ENCODE measurements around the gene CHPF2.

DNA sequence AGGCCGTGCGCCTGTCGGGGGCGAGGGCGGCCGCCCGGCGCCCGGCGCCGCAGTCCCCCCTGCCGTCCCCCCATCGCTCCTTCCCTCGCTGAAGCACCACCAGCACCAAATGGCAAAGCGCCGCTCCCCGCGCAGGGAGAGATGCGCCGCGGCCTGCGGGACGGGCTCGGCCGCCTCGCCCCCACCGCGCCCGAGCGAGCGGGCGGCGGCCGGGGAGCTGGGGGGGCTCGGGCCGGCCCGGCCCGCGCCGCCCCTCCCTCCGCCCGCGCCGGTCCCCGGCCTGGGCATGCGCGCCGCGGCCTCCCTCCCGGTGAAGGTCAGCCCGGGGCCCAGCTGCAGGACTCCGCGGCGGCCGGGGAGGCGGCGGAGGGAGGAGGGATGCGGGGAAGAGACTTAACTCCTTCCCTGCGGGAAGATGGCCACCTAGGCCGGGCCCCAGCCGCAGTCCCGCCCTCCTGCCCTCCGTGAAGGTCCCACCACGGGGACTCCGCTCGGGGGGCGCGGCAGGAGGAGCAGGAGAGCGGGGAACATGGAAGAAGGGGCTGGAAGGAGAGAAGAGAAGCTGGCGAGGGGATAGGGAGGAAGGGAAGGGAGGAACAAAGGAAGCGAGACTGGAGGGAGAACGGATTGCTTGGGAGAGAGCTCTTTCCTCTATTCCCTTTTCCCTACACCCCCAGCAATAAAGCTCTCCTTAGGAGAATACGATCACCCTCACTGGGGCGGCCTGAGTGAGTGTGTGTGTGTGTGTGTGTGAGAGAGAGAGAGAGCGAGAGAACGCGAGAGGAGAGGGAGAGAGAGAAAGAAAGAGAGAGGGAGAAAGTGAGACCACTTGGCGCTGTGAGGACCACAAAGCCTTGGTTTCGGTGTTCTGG, 19.6 kb downstream of the CHPF2 start:
- TF ChIP-seq CTCF (IDR thresholded peaks at IDR 0.05), result no peak
- peak; percentile 21 for TF ChIP-seq POLR2AphosphoS5 (IDR thresholded peaks at IDR 0.05)

Measured in prostate gland (tissue), 2 donors.